ENCODE data around the gene FOXL1. TPM values are rescaled to one million over a fixed set of nuclear protein-coding genes. Genes with fewer than 3 reads are reported as not detected.

Gene FOXL1
- total and polyA plus RNA-seq, 5 donors = 0.75 to 1.8 (median 1.5) TPM

DNA sequence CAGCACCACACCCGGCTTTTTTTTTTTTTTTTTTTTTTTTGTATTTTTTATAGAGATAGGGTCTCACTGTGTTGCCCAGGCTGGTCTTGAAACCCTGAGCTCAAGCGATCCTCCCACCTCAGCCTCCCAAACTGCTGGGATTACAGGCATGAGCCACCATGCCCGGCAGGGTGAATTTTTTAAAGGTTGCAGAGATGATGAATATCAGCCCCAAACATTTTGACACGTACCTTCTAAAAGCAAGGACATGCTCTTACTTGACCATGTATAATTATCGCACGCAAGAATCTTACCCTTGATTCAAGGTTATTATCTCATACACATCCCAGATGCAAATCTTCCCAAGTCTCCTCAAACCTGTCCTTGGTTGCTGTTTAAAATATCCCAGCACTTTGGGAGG is 16.0 kb upstream of the FOXL1 start:
- ATAC-seq (no peak), DNase-seq (no peak)
- no peak overlapping the region for H3K4me3 ChIP-seq (ENCODE audit: low read length)
- H3K9me3 ChIP-seq (ENCODE audit: control insufficient read depth, low read length) = no peaks in the 10 kb centered on the region
- H3K4me1 ChIP-seq (ENCODE audit: control insufficient read depth, insufficient read depth, low read length) = no peaks in the 10 kb centered on the region
- no peak overlapping the region for H3K27ac ChIP-seq (ENCODE audit: low read length)
- H3K27me3 ChIP-seq (ENCODE audit: control insufficient read depth, insufficient read depth) = no peaks in the 10 kb centered on the region
- 93% methylated on average over 6 of the region's 6 CpGs for WGBS
- intact Hi-C loops (cut with DNase I) = loop anchor here in 3 of 4 donors (5.0 kb wide), 2 partner anchors 500 to 715 kb away; no protein-coding TSS in a partner anchor

DNA sequence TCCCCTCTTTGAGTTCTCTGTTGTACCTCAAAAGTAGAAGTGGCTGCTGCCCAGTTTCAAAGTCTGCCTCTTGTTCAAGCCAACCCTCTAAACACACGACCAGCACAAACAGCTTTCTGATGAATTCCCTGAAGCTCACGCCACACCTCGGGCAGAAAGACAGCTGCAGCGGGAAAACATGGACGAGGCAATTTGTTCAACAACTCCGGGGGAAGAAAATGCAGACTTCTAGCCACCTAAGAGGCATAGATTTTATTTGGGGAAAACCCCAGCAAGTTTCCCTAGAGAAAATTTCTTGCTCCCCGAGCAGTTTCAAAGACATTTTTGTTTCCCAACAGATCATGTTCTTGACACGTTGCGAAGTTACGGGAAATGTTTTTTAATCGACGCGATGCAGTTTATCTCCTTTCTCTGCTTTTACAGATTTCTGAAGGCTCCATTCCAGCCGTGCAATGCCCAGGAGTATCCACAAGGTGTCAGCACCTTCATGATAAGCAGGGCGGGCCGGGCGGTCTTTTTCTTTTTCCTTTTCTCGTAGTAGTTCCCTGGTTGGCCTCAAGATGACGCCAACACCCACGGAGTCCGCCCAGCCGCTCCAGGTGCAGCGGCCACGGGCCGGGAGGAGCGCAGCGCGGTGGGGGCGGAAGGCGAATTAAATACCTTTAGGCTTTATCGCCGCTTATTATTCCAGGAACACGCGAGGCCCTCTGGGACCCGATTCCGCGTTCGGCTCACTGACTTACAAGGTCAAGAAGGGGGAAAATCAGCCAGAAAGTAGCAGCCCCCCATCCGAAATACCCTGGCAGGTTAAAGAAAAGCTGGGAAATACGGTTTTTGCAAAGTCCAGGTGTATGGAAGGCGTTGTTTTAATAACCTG is 14.6 kb upstream of the FOXL1 start:
- WGBS = 1% methylated on average over 41 of the region's 41 CpGs
- Histone ChIP-seq H3K9me3 (ENCODE audit: control insufficient read depth, low read length) (no peaks in the 10 kb centered on the region), H3K27me3 (ENCODE audit: control insufficient read depth, insufficient read depth) (no peaks in the 10 kb centered on the region), H3K4me3 (ENCODE audit: low read length) (no peak overlapping the region), H3K4me1 (ENCODE audit: control insufficient read depth, insufficient read depth, low read length) (no peaks in the 10 kb centered on the region), H3K27ac (ENCODE audit: low read length) (no peak overlapping the region)
- DNase-seq = peak; percentile 85 to 95 (median 91)
- intact Hi-C loops (cut with DNase I) = loop anchor here (2.0 to 5.0 kb wide), 4 partner anchors 499 to 715 kb away; no protein-coding TSS in a partner anchor
- ATAC-seq = peak; percentile 67 to 76

- H3K4me1 ChIP-seq (ENCODE audit: control insufficient read depth, insufficient read depth, low read length) = no peaks in the 10 kb centered on the region
- H3K27ac ChIP-seq (ENCODE audit: low read length) = no peak overlapping the region
- DNase-seq = no peak
- 53% methylated on average over 16 of the region's 16 CpGs for WGBS
- no peaks in the 10 kb centered on the region for H3K27me3 ChIP-seq (ENCODE audit: control insufficient read depth, insufficient read depth)
- no peaks in the 10 kb centered on the region for H3K9me3 ChIP-seq (ENCODE audit: control insufficient read depth, low read length)
- intact Hi-C loops (cut with DNase I) = loop anchor here in 3 of 4 donors (2.0 to 5.0 kb wide), 3 partner anchors 498 to 714 kb away; no protein-coding TSS in a partner anchor
- H3K4me3 ChIP-seq (ENCODE audit: low read length) = no peak overlapping the region
- ATAC-seq = no peak
Measured at GRCh38 chr16:86565181-86565631, 13.1 kb upstream of the FOXL1 start.

DNA sequence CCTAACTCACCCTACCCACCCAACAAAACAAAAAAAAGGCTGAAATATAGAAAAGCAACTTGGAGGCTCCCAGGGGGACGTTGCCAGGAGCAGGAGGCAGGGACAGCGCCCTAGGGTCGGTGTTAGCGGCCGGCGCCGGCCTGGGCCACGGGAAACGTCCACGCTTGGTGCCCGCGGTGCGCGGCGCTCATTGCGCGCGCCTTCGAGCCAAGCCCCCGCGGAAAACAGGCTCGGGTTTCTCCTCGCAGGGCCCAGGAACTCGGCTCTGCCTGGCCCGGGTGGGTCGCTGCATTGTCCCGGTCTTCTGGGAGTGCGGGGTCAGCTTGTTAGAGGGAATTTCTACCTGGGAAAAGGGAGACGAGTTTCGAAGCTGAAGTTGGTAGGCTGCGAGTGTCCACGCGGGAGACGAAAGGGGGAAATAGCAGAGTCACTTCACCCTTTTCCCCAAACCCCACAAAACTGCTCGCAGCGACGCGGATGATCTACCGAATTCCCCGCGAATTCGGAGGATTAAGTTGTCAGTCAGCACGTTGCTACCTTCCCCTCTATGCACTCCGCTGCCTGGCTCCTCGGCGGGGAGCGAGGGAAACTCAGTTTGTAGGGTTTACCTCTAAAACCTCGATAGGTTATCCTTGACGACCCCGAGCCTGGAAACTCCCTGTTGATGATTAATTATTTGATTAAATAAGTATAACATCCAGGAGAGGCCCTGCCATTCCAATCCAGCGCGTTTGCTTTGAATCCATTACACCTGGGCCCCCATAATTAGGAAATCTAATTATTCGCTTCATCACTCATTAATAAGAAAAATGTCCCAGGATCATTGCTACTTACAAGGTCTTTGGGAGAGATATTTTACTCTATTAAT is 12.5 kb upstream of the FOXL1 start:
- WGBS = 14% methylated on average over 53 of the region's 53 CpGs

DNA sequence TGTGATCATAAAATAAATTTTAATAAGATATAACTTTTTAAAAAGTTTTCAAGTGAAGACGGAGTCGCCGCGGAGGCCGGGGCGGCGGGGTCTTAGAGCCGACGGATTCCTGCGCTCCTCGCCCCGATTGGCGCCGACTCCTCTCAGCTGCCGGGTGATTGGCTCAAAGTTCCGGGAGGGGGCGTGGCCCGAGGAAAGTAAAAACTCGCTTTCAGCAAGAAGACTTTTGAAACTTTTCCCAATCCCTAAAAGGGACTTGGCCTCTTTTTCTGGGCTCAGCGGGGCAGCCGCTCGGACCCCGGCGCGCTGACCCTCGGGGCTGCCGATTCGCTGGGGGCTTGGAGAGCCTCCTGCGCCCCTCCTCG is 11.8 kb upstream of the FOXL1 start, which contains the start of gene FOXC2:
Gene FOXC2 (plus strand): TSS at position 229 of the 365 bp plus-strand sequence. CDS start 507 bp downstream, outside the sequence.
- peak within 1 kb of the TSS; percentile 53 for H3K27ac ChIP-seq (ENCODE audit: low read length)
- peak within 1 kb of the TSS; percentile 39 for H3K4me3 ChIP-seq (ENCODE audit: low read length)
- intact Hi-C loops (cut with DNase I) = loop anchor here in 1 of 4 donors (5.0 kb wide), 1 partner anchor 711 kb away; no protein-coding TSS in a partner anchor
- peak; percentile 75 to 77 for ATAC-seq
- DNase-seq = peak; percentile 92 to 96 (median 95)
- H3K27me3 ChIP-seq (ENCODE audit: control insufficient read depth, insufficient read depth) = no peaks in the 10 kb centered on the region
- H3K4me1 ChIP-seq (ENCODE audit: control insufficient read depth, insufficient read depth, low read length) = no peaks in the 10 kb centered on the region
- under 1% methylated on average over 30 of the region's 30 CpGs for WGBS
- H3K9me3 ChIP-seq (ENCODE audit: control insufficient read depth, low read length) = no peaks in the 10 kb centered on the region

More for the DNA sequence above, 12.5 kb upstream of the FOXL1 start:
- intact Hi-C loops (cut with DNase I) = loop anchor here in 3 of 4 donors (2.0 to 5.0 kb wide), 3 partner anchors 497 to 713 kb away; no protein-coding TSS in a partner anchor
- ATAC-seq (no peak), DNase-seq (no peak)
- Histone ChIP-seq H3K27ac (ENCODE audit: low read length) (no peak overlapping the region), H3K4me3 (ENCODE audit: low read length) (peak overlapping the region; percentile 39), H3K27me3 (ENCODE audit: control insufficient read depth, insufficient read depth) (no peaks in the 10 kb centered on the region), H3K4me1 (ENCODE audit: control insufficient read depth, insufficient read depth, low read length) (no peaks in the 10 kb centered on the region), H3K9me3 (ENCODE audit: control insufficient read depth, low read length) (no peaks in the 10 kb centered on the region)

- no peaks in the 10 kb centered on the region for H3K4me1 ChIP-seq (ENCODE audit: control insufficient read depth, insufficient read depth, low read length)
- intact Hi-C loops (cut with DNase I) = loop anchor here in 1 of 4 donors (5.0 kb wide), 1 partner anchor 710 kb away; no protein-coding TSS in a partner anchor
- H3K27me3 ChIP-seq (ENCODE audit: control insufficient read depth, insufficient read depth) = no peaks in the 10 kb centered on the region
- H3K9me3 ChIP-seq (ENCODE audit: control insufficient read depth, low read length) = no peaks in the 10 kb centered on the region
- peak overlapping the region; percentile 39 for H3K4me3 ChIP-seq (ENCODE audit: low read length)
- peak overlapping the region; percentile 53 for H3K27ac ChIP-seq (ENCODE audit: low read length)
- peak; percentile 24 to 61 for ATAC-seq
- DNase-seq = peak; percentile 23 to 81 (median 76)
- whole genome bisulfite sequencing = 1% methylated on average over 88 of the region's 88 CpGs
Measured at GRCh38 chr16:86566966-86567700, 11.2 kb upstream of the FOXL1 start.

DNA sequence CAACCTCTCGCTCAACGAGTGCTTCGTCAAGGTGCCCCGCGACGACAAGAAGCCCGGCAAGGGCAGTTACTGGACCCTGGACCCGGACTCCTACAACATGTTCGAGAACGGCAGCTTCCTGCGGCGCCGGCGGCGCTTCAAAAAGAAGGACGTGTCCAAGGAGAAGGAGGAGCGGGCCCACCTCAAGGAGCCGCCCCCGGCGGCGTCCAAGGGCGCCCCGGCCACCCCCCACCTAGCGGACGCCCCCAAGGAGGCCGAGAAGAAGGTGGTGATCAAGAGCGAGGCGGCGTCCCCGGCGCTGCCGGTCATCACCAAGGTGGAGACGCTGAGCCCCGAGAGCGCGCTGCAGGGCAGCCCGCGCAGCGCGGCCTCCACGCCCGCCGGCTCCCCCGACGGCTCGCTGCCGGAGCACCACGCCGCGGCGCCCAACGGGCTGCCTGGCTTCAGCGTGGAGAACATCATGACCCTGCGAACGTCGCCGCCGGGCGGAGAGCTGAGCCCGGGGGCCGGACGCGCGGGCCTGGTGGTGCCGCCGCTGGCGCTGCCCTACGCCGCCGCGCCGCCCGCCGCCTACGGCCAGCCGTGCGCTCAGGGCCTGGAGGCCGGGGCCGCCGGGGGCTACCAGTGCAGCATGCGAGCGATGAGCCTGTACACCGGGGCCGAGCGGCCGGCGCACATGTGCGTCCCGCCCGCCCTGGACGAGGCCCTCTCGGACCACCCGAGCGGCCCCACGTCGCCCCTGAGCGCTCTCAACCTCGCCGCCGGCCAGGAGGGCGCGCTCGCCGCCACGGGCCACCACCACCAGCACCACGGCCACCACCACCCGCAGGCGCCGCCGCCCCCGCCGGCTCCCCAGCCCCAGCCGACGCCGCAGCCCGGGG is 10.4 kb upstream of the FOXL1 start:
- 2% methylated on average over 116 of the region's 116 CpGs for WGBS
- DNase-seq (peak in 2 of 3 donors; percentile 80 to 81), ATAC-seq (peak in 1 of 2 donors; percentile 41)
- intact Hi-C loops (cut with DNase I) = loop anchor here in 1 of 4 donors (5.0 kb wide), 1 partner anchor 709 kb away; no protein-coding TSS in a partner anchor
- Histone ChIP-seq H3K4me3 (ENCODE audit: low read length) (peak overlapping the region; percentile 39), H3K9me3 (ENCODE audit: control insufficient read depth, low read length) (no peaks in the 10 kb centered on the region), H3K27me3 (ENCODE audit: control insufficient read depth, insufficient read depth) (no peaks in the 10 kb centered on the region), H3K4me1 (ENCODE audit: control insufficient read depth, insufficient read depth, low read length) (no peaks in the 10 kb centered on the region), H3K27ac (ENCODE audit: low read length) (peak overlapping the region; percentile 44)

DNA sequence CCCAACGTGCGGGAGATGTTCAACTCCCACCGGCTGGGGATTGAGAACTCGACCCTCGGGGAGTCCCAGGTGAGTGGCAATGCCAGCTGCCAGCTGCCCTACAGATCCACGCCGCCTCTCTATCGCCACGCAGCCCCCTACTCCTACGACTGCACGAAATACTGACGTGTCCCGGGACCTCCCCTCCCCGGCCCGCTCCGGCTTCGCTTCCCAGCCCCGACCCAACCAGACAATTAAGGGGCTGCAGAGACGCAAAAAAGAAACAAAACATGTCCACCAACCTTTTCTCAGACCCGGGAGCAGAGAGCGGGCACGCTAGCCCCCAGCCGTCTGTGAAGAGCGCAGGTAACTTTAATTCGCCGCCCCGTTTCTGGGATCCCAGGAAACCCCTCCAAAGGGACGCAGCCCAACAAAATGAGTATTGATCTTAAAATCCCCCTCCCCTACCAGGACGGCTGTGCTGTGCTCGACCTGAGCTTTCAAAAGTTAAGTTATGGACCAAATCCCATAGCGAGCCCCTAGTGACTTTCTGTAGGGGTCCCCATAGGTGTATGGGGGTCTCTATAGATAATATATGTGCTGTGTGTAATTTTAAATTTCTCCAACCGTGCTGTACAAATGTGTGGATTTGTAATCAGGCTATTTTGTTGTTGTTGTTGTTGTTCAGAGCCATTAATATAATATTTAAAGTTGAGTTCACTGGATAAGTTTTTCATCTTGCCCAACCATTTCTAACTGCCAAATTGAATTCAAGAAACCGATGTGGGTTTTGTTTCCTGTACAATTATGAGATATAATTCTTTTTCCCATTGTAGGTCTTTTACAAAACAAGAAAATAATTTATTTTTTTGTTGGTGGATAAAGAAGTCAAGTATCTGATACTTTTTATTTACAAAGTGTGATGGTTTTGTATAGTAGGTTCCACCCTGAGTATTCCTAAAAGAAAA is 9.4 kb upstream of the FOXL1 start:
- H3K27ac ChIP-seq (ENCODE audit: low read length) = peak overlapping the region; percentile 8
- H3K27me3 ChIP-seq (ENCODE audit: control insufficient read depth, insufficient read depth) = no peaks in the 10 kb centered on the region
- DNase-seq = no peak
- no peak for ATAC-seq
- intact Hi-C loops (cut with DNase I) = loop anchor here in 1 of 4 donors (5.0 kb wide), 1 partner anchor 708 kb away; no protein-coding TSS in a partner anchor
- peak overlapping the region; percentile 39 for H3K4me3 ChIP-seq (ENCODE audit: low read length)
- H3K4me1 ChIP-seq (ENCODE audit: control insufficient read depth, insufficient read depth, low read length) = no peaks in the 10 kb centered on the region
- 12% methylated on average over 33 of the region's 33 CpGs for WGBS
- H3K9me3 ChIP-seq (ENCODE audit: control insufficient read depth, low read length) = no peaks in the 10 kb centered on the region

All from right cardiac atrium (tissue), 5 donors.